H9 (cell line): Measurements from ENCODE around the gene SERPINB11. TPM values are rescaled to one million over a fixed set of nuclear protein-coding genes. Genes with fewer than 3 reads are reported as not detected.

Source experiments
- DNase-seq: peaks from one replicate; pipeline ENCODE4 v3.0.0-alpha.2; 2017
- H2AFZ ChIP-seq: one replicate; pipeline ENCODE4 v1.6.1; 2013; ENCODE audit warnings: mild to moderate bottlenecking, low read length, control low read depth, moderate library complexity
- H2AK5ac ChIP-seq: 2 replicates; pipeline ENCODE4 v1.6.1; 2013; ENCODE audit warnings: low read length, control low read depth, mixed read lengths; ENCODE audit not compliant: insufficient read length
- H2BK120ac ChIP-seq: one replicate; pipeline ENCODE4 v1.6.1; 2013; ENCODE audit warnings: low read depth, mild to moderate bottlenecking, low read length, control low read depth, inconsistent platforms; ENCODE audit not compliant: poor library complexity, severe bottlenecking
- H2BK12ac ChIP-seq: 2 replicates; pipeline ENCODE4 v1.6.1; 2013; ENCODE audit warnings: low read length, control low read depth, mixed read lengths, low read depth; ENCODE audit not compliant: insufficient read length
- H2BK15ac ChIP-seq: 2 replicates; pipeline ENCODE4 v1.6.1; 2013; ENCODE audit warnings: low read depth, low read length, control low read depth
- H2BK20ac ChIP-seq: one replicate; pipeline ENCODE4 v1.6.1; 2013; ENCODE audit warnings: low read depth, mild to moderate bottlenecking, low read length, control low read depth, inconsistent platforms; ENCODE audit not compliant: poor library complexity, severe bottlenecking
- H2BK5ac ChIP-seq: 2 replicates; pipeline ENCODE4 v1.6.1; 2013; ENCODE audit warnings: low read length, control low read depth, mixed read lengths; ENCODE audit not compliant: insufficient read length
- H3K14ac ChIP-seq: 2 replicates; pipeline ENCODE4 v1.6.1; 2013; ENCODE audit warnings: low read length, control low read depth; ENCODE audit not compliant: insufficient read depth
- H3K18ac ChIP-seq: 2 replicates; pipeline ENCODE4 v1.6.1; 2013; ENCODE audit warnings: low read depth, mild to moderate bottlenecking, mixed read lengths, low read length, control low read depth; ENCODE audit not compliant: insufficient read length
- H3K23ac ChIP-seq: 2 replicates; pipeline ENCODE4 v1.6.1; 2013; ENCODE audit warnings: low read length, control low read depth, mixed read lengths, low read depth; ENCODE audit not compliant: insufficient read length
- H3K23me2 ChIP-seq: 2 replicates; pipeline ENCODE4 v1.6.1; 2013; ENCODE audit warnings: low read depth, mild to moderate bottlenecking, mixed read lengths, low read length, control low read depth; ENCODE audit not compliant: insufficient read length, poor library complexity, severe bottlenecking
- H3K27ac ChIP-seq: 2 replicates; pipeline ENCODE4 v1.5.1; 2013; ENCODE audit warnings: low read length, control low read depth, mixed read lengths, low read depth; ENCODE audit not compliant: insufficient read length
- H3K27me3 ChIP-seq: 2 replicates; pipeline ENCODE4 v1.6.1; 2013; ENCODE audit warnings: low read length, control low read depth, inconsistent platforms; ENCODE audit not compliant: insufficient read depth
- H3K4ac ChIP-seq: 2 replicates; pipeline ENCODE4 v1.6.1; 2013; ENCODE audit warnings: low read depth, mild to moderate bottlenecking, control low read depth, inconsistent platforms, low read length, moderate library complexity
- H3K4me1 ChIP-seq: 2 replicates; pipeline ENCODE4 v1.6.1; 2013; ENCODE audit warnings: low read length, control low read depth, inconsistent platforms; ENCODE audit not compliant: insufficient read depth
- H3K4me2 ChIP-seq: 2 replicates; pipeline ENCODE4 v1.6.1; 2013; ENCODE audit warnings: low read length, control low read depth, mixed read lengths; ENCODE audit not compliant: insufficient read length, insufficient read depth
- H3K56ac ChIP-seq: 2 replicates; pipeline ENCODE4 v1.6.1; 2013; ENCODE audit warnings: low read depth, mild to moderate bottlenecking, mixed read lengths, low read length, control low read depth; ENCODE audit not compliant: insufficient read length
- H3K79me1 ChIP-seq: 2 replicates; pipeline ENCODE4 v1.6.1; 2013; ENCODE audit warnings: low read depth, mild to moderate bottlenecking, moderate library complexity, low read length, control low read depth, inconsistent platforms; ENCODE audit not compliant: insufficient read depth, poor library complexity, severe bottlenecking
- H3K79me2 ChIP-seq: 2 replicates; pipeline ENCODE4 v1.6.1; 2013; ENCODE audit warnings: low read length, control low read depth, inconsistent platforms; ENCODE audit not compliant: insufficient read depth
- H3K9ac ChIP-seq: 2 replicates; pipeline ENCODE4 v1.6.1; 2013; ENCODE audit warnings: low read length, control low read depth, mixed read lengths; ENCODE audit not compliant: insufficient read length; ENCODE audit errors: extremely low read depth
- H3K9me3 ChIP-seq: one replicate; pipeline ENCODE4 v1.6.1; 2013; ENCODE audit warnings: low read depth, low read length, inconsistent platforms; ENCODE audit not compliant: control insufficient read depth
- H3T11ph ChIP-seq: one replicate; pipeline ENCODE4 v1.6.1; 2013; ENCODE audit warnings: mild to moderate bottlenecking, low read length, control low read depth, inconsistent platforms
- H4K20me1 ChIP-seq: one replicate; pipeline ENCODE4 v1.6.1; 2013; ENCODE audit not compliant: control insufficient read depth, insufficient read length, insufficient read depth
- H4K5ac ChIP-seq: 2 replicates; pipeline ENCODE4 v1.6.1; 2013; ENCODE audit warnings: low read depth, mild to moderate bottlenecking, mixed read lengths, low read length, control low read depth; ENCODE audit not compliant: insufficient read length
- H4K8ac ChIP-seq: replicated peaks from 2 replicates; pipeline ENCODE4 v1.6.1; 2013; ENCODE audit warnings: low read length, control low read depth, mixed read lengths, low read depth; ENCODE audit not compliant: insufficient read length
- H4K91ac ChIP-seq: 2 replicates; pipeline ENCODE4 v1.6.1; 2013; ENCODE audit warnings: low read depth, mild to moderate bottlenecking, moderate library complexity, mixed read lengths, low read length, control low read depth; ENCODE audit not compliant: insufficient read length
- H3K27ac Mint-ChIP-seq, 3 experiments: 2 replicates in 2 of 3; 3 replicates in 1 of 3; pipeline ENCODE4 v1.8.0; 2020 to 2021; ENCODE audit warnings: mixed read lengths in 3 of 3, mild to moderate bottlenecking in 1 of 3, moderate library complexity in 1 of 3
- H3K27me3 Mint-ChIP-seq: 2 replicates; pipeline ENCODE4 v1.8.0; 2021; ENCODE audit warnings: low read depth, mild to moderate bottlenecking, moderate library complexity, mixed read lengths
- H3K36me3 Mint-ChIP-seq, 3 experiments: 2 replicates in 2 of 3; 3 replicates in 1 of 3; pipeline ENCODE4 v1.8.0; 2020 to 2021; ENCODE audit warnings: low read depth in 3 of 3, mixed read lengths in 3 of 3; ENCODE audit not compliant: insufficient read depth in 1 of 3
- H3K4me1 Mint-ChIP-seq, 2 experiments: 2 replicates each; pipeline ENCODE4 v1.8.0; 2020; ENCODE audit warnings: mixed read lengths in 2 of 2
- H3K4me3 Mint-ChIP-seq, 2 experiments: 2 replicates in 1 of 2; 3 replicates in 1 of 2; pipeline ENCODE4 v1.8.0; 2020 to 2021; ENCODE audit warnings: mild to moderate bottlenecking in 2 of 2, mixed read lengths in 2 of 2, moderate library complexity in 1 of 2
- H3K9me3 Mint-ChIP-seq, 2 experiments: 2 replicates in 1 of 2; 3 replicates in 1 of 2; pipeline ENCODE4 v1.8.0; 2020; ENCODE audit warnings: mild to moderate bottlenecking in 2 of 2, mixed read lengths in 2 of 2, moderate library complexity in 1 of 2
- WGBS: extraction: QIAGEN DNeasy Blood & Tissue Kit; methylation state at CpG from one replicate; pipeline ENCODE4 v1.1.7; 2013; ENCODE audit warnings: missing lambda C conversion rate, low lambda C conversion rate, mixed read lengths; ENCODE audit not compliant: insufficient read length; ENCODE audit errors: extremely low coverage; 5-methylcytosine and 5-hydroxymethylcytosine counted together
- total RNA-seq: library from RNA; stranded (reverse); gene quantifications from 2 replicates; pipeline ENCODE4 v1.2.1, GENCODE V29; 2021
- TF ChIP-seq, protein P1 (sequence below): fragments of 200-600 bp; sonication (generic); conservative IDR thresholded peaks from 3 replicates; pipeline ENCODE4 v1.8.0; 2021; ENCODE audit warnings: antibody characterized with exemption, mild to moderate bottlenecking

SERPINB11 gene
- total RNA-seq, 1 experiment from 2014 or later, result not detected

DNA sequence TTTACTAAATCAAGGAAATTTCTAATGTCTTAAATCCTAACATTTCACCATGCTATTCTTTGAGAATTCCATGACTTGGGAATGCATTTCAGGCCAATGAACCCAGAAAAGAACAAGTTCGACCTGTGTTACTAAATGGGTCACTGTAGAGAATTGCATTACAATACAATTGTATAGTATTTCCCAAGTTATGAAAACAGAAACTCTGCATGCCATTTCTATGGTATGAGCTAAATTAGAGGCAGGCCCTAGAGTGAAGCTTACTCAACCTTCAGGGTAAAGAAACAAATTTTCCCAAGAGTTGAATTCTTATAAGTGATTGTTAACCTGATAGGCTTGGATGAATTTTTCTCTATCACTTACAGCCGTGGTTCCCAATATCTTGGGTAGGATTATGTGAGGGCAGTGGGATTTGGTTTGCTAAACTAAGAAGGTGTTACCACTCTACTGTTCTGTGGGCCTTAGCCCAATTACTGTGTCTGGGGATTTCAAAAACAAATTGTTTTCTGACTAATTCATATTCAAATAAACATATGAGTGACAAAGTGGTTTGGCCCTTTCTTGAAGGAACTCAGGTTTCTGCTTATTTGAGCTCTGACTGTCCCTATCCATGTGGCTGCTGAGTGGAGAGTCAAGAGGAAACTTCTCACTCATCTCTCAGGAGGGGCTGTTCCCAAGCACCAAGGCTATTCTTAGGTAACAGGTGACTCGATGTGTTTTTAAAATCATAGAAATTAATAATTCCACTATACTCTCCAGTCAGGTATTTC, 61.3 kb downstream of the SERPINB11 start:
- Histone ChIP-seq H2BK20ac (no peak overlapping the region), H3K79me1 (no peaks in the 10 kb centered on the region)

More for the DNA sequence above, 61.3 kb downstream of the SERPINB11 start:
- H2BK120ac ChIP-seq, result no peak overlapping the region
- no peak overlapping the region for H3K14ac ChIP-seq
- H3T11ph ChIP-seq, result no peak overlapping the region
- TF ChIP-seq, protein P1, sequence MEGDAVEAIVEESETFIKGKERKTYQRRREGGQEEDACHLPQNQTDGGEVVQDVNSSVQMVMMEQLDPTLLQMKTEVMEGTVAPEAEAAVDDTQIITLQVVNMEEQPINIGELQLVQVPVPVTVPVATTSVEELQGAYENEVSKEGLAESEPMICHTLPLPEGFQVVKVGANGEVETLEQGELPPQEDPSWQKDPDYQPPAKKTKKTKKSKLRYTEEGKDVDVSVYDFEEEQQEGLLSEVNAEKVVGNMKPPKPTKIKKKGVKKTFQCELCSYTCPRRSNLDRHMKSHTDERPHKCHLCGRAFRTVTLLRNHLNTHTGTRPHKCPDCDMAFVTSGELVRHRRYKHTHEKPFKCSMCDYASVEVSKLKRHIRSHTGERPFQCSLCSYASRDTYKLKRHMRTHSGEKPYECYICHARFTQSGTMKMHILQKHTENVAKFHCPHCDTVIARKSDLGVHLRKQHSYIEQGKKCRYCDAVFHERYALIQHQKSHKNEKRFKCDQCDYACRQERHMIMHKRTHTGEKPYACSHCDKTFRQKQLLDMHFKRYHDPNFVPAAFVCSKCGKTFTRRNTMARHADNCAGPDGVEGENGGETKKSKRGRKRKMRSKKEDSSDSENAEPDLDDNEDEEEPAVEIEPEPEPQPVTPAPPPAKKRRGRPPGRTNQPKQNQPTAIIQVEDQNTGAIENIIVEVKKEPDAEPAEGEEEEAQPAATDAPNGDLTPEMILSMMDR, result no peak
- peaks cover 20 to 21% of the 10 kb centered on the region in 2 experiments for H3K9me3 Mint-ChIP-seq
- H2BK12ac ChIP-seq, result no peak overlapping the region
- no peak overlapping the region for H3K9ac ChIP-seq
- no peak overlapping the region; a peak in 1 of 7 replicates for H3K27ac Mint-ChIP-seq
- H3K56ac ChIP-seq, result no peak overlapping the region
- no peaks in the 10 kb centered on the region for H3K27me3 Mint-ChIP-seq
- H3K4ac ChIP-seq, result no peak overlapping the region
- no peak for DNase-seq
- H3K4me1 Mint-ChIP-seq, result no peaks in the 10 kb centered on the region
- no peak overlapping the region for H3K4me2 ChIP-seq
- no peak overlapping the region for H4K91ac ChIP-seq
- no peaks in the 10 kb centered on the region for H3K23me2 ChIP-seq
- no peak overlapping the region for H3K18ac ChIP-seq
- no peak overlapping the region for H2BK5ac ChIP-seq
- H2AK5ac ChIP-seq, result no peak overlapping the region
- H2AFZ ChIP-seq, result no peak overlapping the region
- H3K79me2 ChIP-seq, result no peaks in the 10 kb centered on the region
- H2BK15ac ChIP-seq, result no peak overlapping the region
- peaks cover 12 to 21% (median 13%) of the 10 kb centered on the region in 3 experiments for H3K36me3 Mint-ChIP-seq
- WGBS, result no CpG with 5 or more reads among the region's 3 CpGs
- H3K27ac ChIP-seq, result no peak overlapping the region
- no peaks in the 10 kb centered on the region for H3K27me3 ChIP-seq
- H3K4me3 Mint-ChIP-seq, result no peak overlapping the region
- no peak overlapping the region for H3K23ac ChIP-seq
- H4K5ac ChIP-seq, result no peak overlapping the region
- no peak overlapping the region for H4K8ac ChIP-seq
- no peaks in the 10 kb centered on the region for H4K20me1 ChIP-seq
- H3K4me1 ChIP-seq, result no peaks in the 10 kb centered on the region
- H3K9me3 ChIP-seq, result no peaks in the 10 kb centered on the region
